ENCODE measurements around the gene DACT1.

DNA sequence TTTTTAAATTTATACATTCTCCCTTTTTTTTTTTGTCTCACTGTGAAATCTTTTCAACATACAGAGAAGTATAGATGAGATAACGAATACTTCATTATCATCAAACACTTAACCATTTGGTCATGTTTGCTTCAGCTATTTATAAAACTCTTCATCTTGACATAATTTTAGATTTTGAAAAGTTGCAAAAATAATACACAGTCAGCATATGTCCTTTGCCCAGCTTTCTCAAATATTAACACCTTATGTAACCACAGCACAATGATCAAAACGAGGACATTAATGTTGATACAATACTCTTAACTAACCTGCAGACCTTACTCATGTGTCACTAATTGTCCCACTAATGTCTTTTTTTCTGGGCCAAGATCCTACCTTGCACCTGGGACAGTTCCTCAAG is 36.0 kb downstream of the DACT1 start:
- no peak for TF ChIP-seq CTCF (IDR thresholded peaks at IDR 0.05; ENCODE audit: insufficient read depth, low read length)
- TF ChIP-seq REST (IDR thresholded peaks at IDR 0.05; ENCODE audit: insufficient replicate concordance, low read depth): no peak
- TF ChIP-seq POLR2AphosphoS5 (IDR thresholded peaks at IDR 0.05; ENCODE audit: low read depth): no peak
- no peak for TF ChIP-seq GABPA (IDR thresholded peaks at IDR 0.05; ENCODE audit: low read depth)
